GM12878 (cell line): ENCODE data around the gene TPO. TPM values are rescaled to one million over a fixed set of nuclear protein-coding genes. Genes with fewer than 3 reads are reported as not detected.

ENCODE experiments used
- ATAC-seq: fragments of 200-7000 bp; cut with Tn5 transposase; 3 replicates; pipeline ENCODE4 v1.9.1; 2020; ENCODE audit warnings: mild to moderate bottlenecking, moderate library complexity
- BruUV-seq: library from RNA; stranded (reverse); fragments of 400-500 nt; replicated peaks from 2 replicates; lab custom pipeline; 2021; lab: Mats Ljungman, UMichigan
- CTCF ChIA-PET: fragments of 300-600 bp; sonication (Branson Sonifier 250); formaldehyde crosslinking; extraction: SDS; loops from one replicate; lab custom pipeline; 2021; ENCODE audit warnings: inconsistent platforms; lab: Yijun Ruan, JAX
- POLR2A ChIA-PET: fragments of 350-600 bp; formaldehyde crosslinking; extraction: SDS; loops from one replicate; lab custom pipeline; 2021; ENCODE audit warnings: inconsistent platforms; lab: Charles Lee
- RAD21 ChIA-PET: fragments of 300-600 bp; sonication (Branson Sonifier 250); formaldehyde crosslinking; loops from one replicate; lab custom pipeline; 2023; ENCODE audit warnings: antibody characterized with exemption; ENCODE audit not compliant: unreplicated experiment; lab: Charles Lee
- SMC1A ChIA-PET: fragments of 300-600 bp; sonication (Branson Sonifier 250); formaldehyde crosslinking; loops from one replicate; lab custom pipeline; 2023; ENCODE audit not compliant: unreplicated experiment, uncharacterized antibody; lab: Charles Lee
- DNase-seq: peaks from one replicate; pipeline ENCODE4 v3.0.0-alpha.2; 2011; ENCODE audit warnings: low read depth, low spot score
- FAIRE-seq: peaks from 3 replicates; lab custom pipeline; 2011; peaks lifted over from hg19 to GRCh38; lab: Jason Lieb, UNC
- H2AFZ ChIP-seq: 2 replicates; pipeline ENCODE4 v1.6.0; 2011; ENCODE audit warnings: low read depth, low read length, control low read depth; ENCODE audit not compliant: control insufficient read depth
- H3K27ac ChIP-seq: 2 replicates; pipeline ENCODE4 v1.5.1; 2011; ENCODE audit warnings: control low read depth; ENCODE audit not compliant: control insufficient read depth, insufficient read depth
- H3K27me3 ChIP-seq, 2 experiments: replicated peaks in 1 of 2; 2 replicates each; pipeline versions ENCODE4 v1.6.0 to v1.6.1; 2011; ENCODE audit warnings: low read length in 1 of 2; ENCODE audit not compliant: control insufficient read depth in 2 of 2, insufficient read depth in 2 of 2
- H3K36me3 ChIP-seq, 2 experiments: 2 replicates each; pipeline ENCODE4 v1.5.1; 2011; ENCODE audit warnings: low read length in 1 of 2; ENCODE audit not compliant: control insufficient read depth in 2 of 2, insufficient read depth in 2 of 2
- H3K4me1 ChIP-seq: 2 replicates; pipeline ENCODE4 v1.6.1; 2011; ENCODE audit warnings: mild to moderate bottlenecking, low read length, moderate library complexity, mixed read lengths; ENCODE audit not compliant: control insufficient read depth, insufficient read depth
- H3K4me2 ChIP-seq: 2 replicates; pipeline ENCODE4 v1.6.0; 2011; ENCODE audit warnings: control low read depth; ENCODE audit not compliant: control insufficient read depth, insufficient read depth
- H3K4me3 ChIP-seq: fragments of 200-600 bp; sonication (generic); 2 replicates; pipeline ENCODE4 v1.5.1; 2016
- H3K79me2 ChIP-seq: 2 replicates; pipeline ENCODE4 v1.6.0; 2011; ENCODE audit warnings: low read length; ENCODE audit not compliant: control insufficient read depth, insufficient read depth
- H3K9ac ChIP-seq: 2 replicates; pipeline ENCODE4 v1.8.0; 2011; ENCODE audit warnings: low read length, control low read depth, mixed read lengths; ENCODE audit not compliant: control insufficient read depth, insufficient read depth
- H3K9me3 ChIP-seq: replicated peaks from 3 replicates; pipeline ENCODE4 v1.5.1; 2011; ENCODE audit warnings: mild to moderate bottlenecking, low read length; ENCODE audit not compliant: control insufficient read depth, insufficient read depth
- H4K20me1 ChIP-seq: 2 replicates; pipeline ENCODE4 v1.6.0; 2011; ENCODE audit not compliant: control insufficient read depth, insufficient read depth
- FOXM1 ChIP-seq: IDR thresholded peaks from 2 replicates; pipeline ENCODE4 v1.6.1; 2012; ENCODE audit warnings: low read depth, mild to moderate bottlenecking, inconsistent platforms, low read length, moderate library complexity
- MTA2 ChIP-seq: fragments of 450-650 bp; IDR thresholded peaks from 2 replicates; pipeline ENCODE4 v1.6.1; 2016; ENCODE audit warnings: low read depth, mild to moderate bottlenecking, moderate library complexity
- MYB ChIP-seq: fragments of 150-350 bp; IDR thresholded peaks from 2 replicates; pipeline ENCODE4 v1.6.1; 2014; ENCODE audit warnings: mild to moderate bottlenecking, low read depth, low read length, borderline replicate concordance
- NFYA ChIP-seq: IDR thresholded peaks from 2 replicates; pipeline ENCODE4 v1.6.1; 2011; ENCODE audit warnings: low read depth, mild to moderate bottlenecking, low read length, improper control_type of control experiment, borderline replicate concordance
- PAX5 ChIP-seq: IDR thresholded peaks from 2 replicates; pipeline ENCODE4 v1.6.1; 2011; ENCODE audit warnings: low read depth, low read length, borderline replicate concordance
- POU2F2 ChIP-seq: IDR thresholded peaks from 3 replicates; pipeline ENCODE4 v1.6.1; 2011; ENCODE audit warnings: low read depth, mild to moderate bottlenecking, low read length, borderline replicate concordance
- RAD21 ChIP-seq: IDR thresholded peaks from 2 replicates; pipeline ENCODE4 v1.6.1; 2011; ENCODE audit warnings: mild to moderate bottlenecking, low read depth, low read length, moderate library complexity; ENCODE audit not compliant: insufficient read depth
- whole genome bisulfite sequencing: methylation state at CpG from one replicate; pipeline ENCODE4 v1.1.6; 2016; ENCODE audit warnings: low lambda C conversion rate; ENCODE audit not compliant: insufficient replicate concordance, insufficient coverage; ENCODE audit errors: missing lambda C conversion rate; 5-methylcytosine and 5-hydroxymethylcytosine counted together
- in situ Hi-C: fragments of 300-500 bp; cut with MboI; formaldehyde crosslinking; loops from 9 replicates; pipeline ENCODE4 v1.14.3; 2018; ENCODE audit warnings: mixed read lengths
- intact Hi-C: fragments of 100-400 bp; cut with micrococcal nuclease; formaldehyde crosslinking; loops from one replicate; pipeline ENCODE4 v1.14.2; 2022; ENCODE audit not compliant: unreplicated experiment
- polyA plus RNA-seq, 11 experiments: library from polyadenylated mRNA; depleted of rRNA in 4 of 11; unstranded in 6 of 11; stranded (reverse) in 5 of 11; fragments of >200 nt; fragmentation: Nextera tagmentation in 4 of 11; fragmentation: Illumina TruSeq in 1 of 11; extraction: Ambion mirVana in 4 of 11; extraction: Trizol in 1 of 11; gene quantifications; 1 replicate in 1 of 11; 2 replicates in 10 of 11; pipeline versions ENCODE4 v1.2.1 to v1.2.3, GENCODE V29; 2011 to 2016; ENCODE audit warnings: inconsistent platforms in 2 of 11, missing spikeins in 2 of 11, low read depth in 1 of 11
- total RNA-seq, 4 experiments: library from RNA; depleted of rRNA in 3 of 4; stranded (reverse); fragments of >200 nt in 3 of 4; fragmentation: Illumina TruSeq in 1 of 4; extraction: Trizol in 1 of 4; gene quantifications; 2 replicates each; pipeline versions ENCODE4 v1.2.1 to v1.2.3, GENCODE V29; 2013 to 2021
- TF ChIP-seq, protein P1 (sequence below): fragments of 450-650 bp; formaldehyde crosslinking; IDR thresholded peaks from 2 replicates; pipeline ENCODE4 v1.4.0; 2020; ENCODE audit warnings: mild to moderate bottlenecking, moderate library complexity

TPO gene
- total and polyA plus RNA-seq, 10 of the 15 experiments (the other 5 are each of a cell fraction or from before 2014, with no cell fraction given) = 0.07 to 0.11 TPM; not detected in 8

DNA sequence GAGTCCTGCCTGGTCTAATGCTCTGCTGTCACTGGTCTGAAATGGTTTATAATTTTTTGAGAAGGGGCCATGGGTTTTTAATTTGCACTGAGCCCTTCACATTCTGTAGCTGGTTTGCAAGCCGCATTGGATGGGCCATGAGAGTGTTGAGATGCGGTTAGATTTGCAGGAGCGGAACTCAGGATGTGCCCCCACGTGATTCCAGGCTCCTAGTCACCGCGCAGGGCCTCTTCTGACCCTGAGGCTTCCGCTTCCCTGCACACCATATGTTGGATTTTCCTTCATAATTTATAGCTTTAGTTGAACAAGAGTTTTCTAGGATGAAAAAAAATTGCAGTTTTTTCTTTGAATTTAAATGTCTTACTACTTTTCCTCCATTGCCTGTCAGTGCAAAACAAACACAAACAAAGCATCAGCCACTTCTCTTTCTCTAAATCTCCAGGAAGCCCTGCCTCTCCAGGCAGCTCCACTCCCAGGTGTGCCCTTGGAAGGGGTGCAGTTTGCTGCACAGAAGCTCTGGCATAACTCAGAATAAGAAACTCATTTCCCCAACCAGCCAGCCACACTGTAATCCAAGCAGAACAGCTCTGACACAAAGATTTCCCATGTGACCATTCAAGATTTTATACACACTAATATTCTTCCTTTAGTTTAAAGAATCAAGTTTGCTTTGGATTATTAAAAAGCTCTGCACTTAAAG is 18.4 kb upstream of the TPO start:
- Histone ChIP-seq H3K79me2 (no peaks in the 10 kb centered on the region), H2AFZ (no peak overlapping the region), H3K36me3 (no peaks in the 10 kb centered on the region), H3K4me3 (no peak overlapping the region), H3K4me2 (no peak overlapping the region), H3K27ac (no peak overlapping the region), H3K4me1 (no peaks in the 10 kb centered on the region), H4K20me1 (no peaks in the 10 kb centered on the region), H3K9ac (no peak overlapping the region), H3K9me3 (no peaks in the 10 kb centered on the region), H3K27me3 (no peaks in the 10 kb centered on the region)
- POLR2A ChIA-PET = no interaction called here
- CTCF ChIA-PET = no interaction called here
- ATAC-seq (no peak), FAIRE-seq (no peak), DNase-seq (no peak)
- in situ Hi-C loops = no loop called here
- intact Hi-C loops = no loop called here
- no TSS peak for BruUV-seq
- TF ChIP-seq NFYA (no peak), RAD21 (no peak), MYB (no peak), PAX5 (no peak), POU2F2 (no peak), MTA2 (no peak), FOXM1 (no peak)
- TF ChIP-seq, protein P1, sequence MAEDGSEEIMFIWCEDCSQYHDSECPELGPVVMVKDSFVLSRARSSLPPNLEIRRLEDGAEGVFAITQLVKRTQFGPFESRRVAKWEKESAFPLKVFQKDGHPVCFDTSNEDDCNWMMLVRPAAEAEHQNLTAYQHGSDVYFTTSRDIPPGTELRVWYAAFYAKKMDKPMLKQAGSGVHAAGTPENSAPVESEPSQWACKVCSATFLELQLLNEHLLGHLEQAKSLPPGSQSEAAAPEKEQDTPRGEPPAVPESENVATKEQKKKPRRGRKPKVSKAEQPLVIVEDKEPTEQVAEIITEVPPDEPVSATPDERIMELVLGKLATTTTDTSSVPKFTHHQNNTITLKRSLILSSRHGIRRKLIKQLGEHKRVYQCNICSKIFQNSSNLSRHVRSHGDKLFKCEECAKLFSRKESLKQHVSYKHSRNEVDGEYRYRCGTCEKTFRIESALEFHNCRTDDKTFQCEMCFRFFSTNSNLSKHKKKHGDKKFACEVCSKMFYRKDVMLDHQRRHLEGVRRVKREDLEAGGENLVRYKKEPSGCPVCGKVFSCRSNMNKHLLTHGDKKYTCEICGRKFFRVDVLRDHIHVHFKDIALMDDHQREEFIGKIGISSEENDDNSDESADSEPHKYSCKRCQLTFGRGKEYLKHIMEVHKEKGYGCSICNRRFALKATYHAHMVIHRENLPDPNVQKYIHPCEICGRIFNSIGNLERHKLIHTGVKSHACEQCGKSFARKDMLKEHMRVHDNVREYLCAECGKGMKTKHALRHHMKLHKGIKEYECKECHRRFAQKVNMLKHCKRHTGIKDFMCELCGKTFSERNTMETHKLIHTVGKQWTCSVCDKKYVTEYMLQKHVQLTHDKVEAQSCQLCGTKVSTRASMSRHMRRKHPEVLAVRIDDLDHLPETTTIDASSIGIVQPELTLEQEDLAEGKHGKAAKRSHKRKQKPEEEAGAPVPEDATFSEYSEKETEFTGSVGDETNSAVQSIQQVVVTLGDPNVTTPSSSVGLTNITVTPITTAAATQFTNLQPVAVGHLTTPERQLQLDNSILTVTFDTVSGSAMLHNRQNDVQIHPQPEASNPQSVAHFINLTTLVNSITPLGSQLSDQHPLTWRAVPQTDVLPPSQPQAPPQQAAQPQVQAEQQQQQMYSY (CRISPR knock-in tag) = no peak
- RAD21 ChIA-PET = no interaction called here
- SMC1A ChIA-PET = no interaction called here
- 59% methylated on average over 7 of the region's 7 CpGs for WGBS
